B cell (primary cell): ENCODE data around the gene SNED1. TPM values are rescaled to one million over a fixed set of nuclear protein-coding genes. Genes with fewer than 3 reads are reported as not detected.

Source experiments
- ATAC-seq: fragments of 200-7000 bp; cut with Tn5 transposase; one replicate; pipeline ENCODE4 v1.10.0; 2021; ENCODE audit warnings: low read depth, mild to moderate bottlenecking, moderate number of reproducible peaks, moderate library complexity
- CTCF ChIA-PET: fragments of 350-600 bp; sonication (Branson Sonifier 250); formaldehyde crosslinking; loops from one replicate; lab custom pipeline; 2021; ENCODE audit warnings: antibody characterized with exemption, inconsistent platforms; lab: Charles Lee
- POLR2A ChIA-PET: fragments of 350-600 bp; sonication (Branson Sonifier 250); formaldehyde crosslinking; loops from one replicate; lab custom pipeline; 2021; ENCODE audit warnings: antibody characterized with exemption; lab: Charles Lee
- DNase-seq: peaks from one replicate; pipeline ENCODE4 v3.0.0; 2013
- H2AFZ ChIP-seq: 2 replicates; pipeline ENCODE4 v1.6.1; 2012; ENCODE audit warnings: mild to moderate bottlenecking, low read depth, low read length; ENCODE audit not compliant: insufficient read depth, poor library complexity, severe bottlenecking
- H3K27ac ChIP-seq, 2 donors: 1 replicate in 1 of 2; 2 replicates in 1 of 2; pipeline ENCODE4 v1.5.1; 2012 to 2013; ENCODE audit warnings: low read length in 2 of 2, mild to moderate bottlenecking in 2 of 2, moderate library complexity in 1 of 2
- H3K27me3 ChIP-seq, 4 experiments: fragments of 200-600 bp in 1 of 4; sonication (generic) in 1 of 4; replicated peaks in 1 of 4; 1 replicate in 2 of 4; 2 replicates in 2 of 4; pipeline versions ENCODE4 v1.6.1 to v1.7.0; 2013 to 2016; ENCODE audit warnings: low read length in 3 of 4, mild to moderate bottlenecking in 2 of 4, mixed read lengths in 1 of 4, moderate library complexity in 1 of 4; ENCODE audit not compliant: insufficient read depth in 4 of 4, control insufficient read depth in 3 of 4; ENCODE audit errors: control extremely low read depth in 1 of 4
- H3K36me3 ChIP-seq, 2 experiments: replicated peaks in 1 of 2; 1 replicate in 1 of 2; 2 replicates in 1 of 2; pipeline versions ENCODE4 v1.6.1 to v1.7.1; 2013; ENCODE audit warnings: low read length in 1 of 2; ENCODE audit not compliant: insufficient read depth in 2 of 2, control insufficient read depth in 1 of 2; ENCODE audit errors: control extremely low read depth in 1 of 2, extremely low read depth in 1 of 2
- H3K4me1 ChIP-seq, 2 donors: fragments of 200-600 bp in 1 of 2; sonication (generic) in 1 of 2; 1 replicate in 1 of 2; 2 replicates in 1 of 2; pipeline versions ENCODE4 v1.5.1 to v1.6.1; 2013 to 2017; ENCODE audit warnings: low read length in 2 of 2; ENCODE audit not compliant: control insufficient read depth in 2 of 2, insufficient read depth in 2 of 2
- H3K4me2 ChIP-seq: replicated peaks from 2 replicates; pipeline ENCODE3; 2012; ENCODE audit warnings: mild to moderate bottlenecking, low read depth, low read length; ENCODE audit not compliant: poor library complexity, severe bottlenecking
- H3K4me3 ChIP-seq, 5 experiments: fragments of 200-600 bp in 1 of 5; sonication (generic) in 1 of 5; 1 replicate in 3 of 5; 2 replicates in 2 of 5; pipeline versions ENCODE4 v1.5.1 to v1.7.0; 2011 to 2016; ENCODE audit warnings: low read length in 4 of 5, mild to moderate bottlenecking in 4 of 5, low read depth in 2 of 5, control low read depth in 1 of 5, moderate library complexity in 1 of 5; ENCODE audit not compliant: insufficient read depth in 1 of 5; ENCODE audit errors: control extremely low read depth in 1 of 5, extremely low read depth in 1 of 5
- H3K79me2 ChIP-seq: fragments of 200-600 bp; sonication (generic); one replicate; pipeline ENCODE4 v1.6.0; 2016; ENCODE audit warnings: low read length; ENCODE audit not compliant: control insufficient read depth, insufficient read depth
- H3K9ac ChIP-seq: fragments of 200-600 bp; sonication (generic); 2 replicates; pipeline ENCODE4 v1.6.1; 2017; ENCODE audit warnings: mild to moderate bottlenecking, low read length, moderate library complexity
- H3K9me3 ChIP-seq, 3 donors: one replicate each; pipeline versions ENCODE4 v1.6.1 to v1.7.1; 2013; ENCODE audit warnings: low read length in 2 of 3; ENCODE audit not compliant: control insufficient read depth in 2 of 3, insufficient read depth in 1 of 3; ENCODE audit errors: control extremely low read depth in 1 of 3
- H4K20me1 ChIP-seq: 2 replicates; pipeline ENCODE4 v1.6.0; 2012; ENCODE audit warnings: mild to moderate bottlenecking, low read length; ENCODE audit not compliant: insufficient read depth, control insufficient read depth, poor library complexity, severe bottlenecking
- H3K27ac Mint-ChIP-seq: one replicate; pipeline ENCODE4 v1.8.0; 2021; ENCODE audit warnings: mixed read lengths
- H3K27me3 Mint-ChIP-seq: one replicate; pipeline ENCODE4 v1.8.0; 2021; ENCODE audit warnings: mixed read lengths
- H3K4me1 Mint-ChIP-seq: one replicate; pipeline ENCODE4 v1.8.0; 2021; ENCODE audit warnings: mixed read lengths
- H3K4me3 Mint-ChIP-seq: one replicate; pipeline ENCODE4 v1.8.0; 2021; ENCODE audit warnings: mixed read lengths
- H3K9me3 Mint-ChIP-seq: one replicate; pipeline ENCODE4 v1.8.0; 2022; ENCODE audit warnings: mixed read lengths; ENCODE audit not compliant: insufficient read depth
- EZH2 ChIP-seq: IDR thresholded peaks from 2 replicates; pipeline ENCODE4 v1.6.1; 2012; ENCODE audit warnings: borderline replicate concordance, low read depth, mild to moderate bottlenecking, moderate library complexity, low read length; ENCODE audit not compliant: insufficient read depth, poor library complexity, severe bottlenecking
- WGBS: methylation state at CpG from one replicate; pipeline ENCODE4 v1.1.5; 2013; ENCODE audit warnings: missing lambda C conversion rate; ENCODE audit not compliant: insufficient coverage; 5-methylcytosine and 5-hydroxymethylcytosine counted together
- intact Hi-C: fragments of 100-400 bp; cut with micrococcal nuclease; formaldehyde crosslinking; loops from one replicate; pipeline ENCODE4 v1.10.0; 2022
- polyA plus RNA-seq: library from polyadenylated mRNA; depleted of rRNA; stranded (reverse); fragments of >200 nt; gene quantifications from 2 replicates; pipeline ENCODE4 v1.2.3, GENCODE V29; 2012
- total RNA-seq, 2 donors: library from RNA; stranded (reverse); fragments of 120-200 nt in 1 of 2; gene quantifications; 1 replicate in 1 of 2; 2 replicates in 1 of 2; pipeline versions ENCODE4 v1.2.3 to v1.2.4, GENCODE V29; 2013 to 2022
- TF ChIP-seq, protein P1 (sequence below): fragments of 200-600 bp; IDR thresholded peaks from one replicate; pipeline ENCODE4 v1.8.0; 2022; ENCODE audit warnings: antibody characterized with exemption, mild to moderate bottlenecking

Gene SNED1
- total and polyA plus RNA-seq, 2 donors (not counting 1 experiment from before 2014, with no cell fraction given): 25.5 to 336 TPM

DNA sequence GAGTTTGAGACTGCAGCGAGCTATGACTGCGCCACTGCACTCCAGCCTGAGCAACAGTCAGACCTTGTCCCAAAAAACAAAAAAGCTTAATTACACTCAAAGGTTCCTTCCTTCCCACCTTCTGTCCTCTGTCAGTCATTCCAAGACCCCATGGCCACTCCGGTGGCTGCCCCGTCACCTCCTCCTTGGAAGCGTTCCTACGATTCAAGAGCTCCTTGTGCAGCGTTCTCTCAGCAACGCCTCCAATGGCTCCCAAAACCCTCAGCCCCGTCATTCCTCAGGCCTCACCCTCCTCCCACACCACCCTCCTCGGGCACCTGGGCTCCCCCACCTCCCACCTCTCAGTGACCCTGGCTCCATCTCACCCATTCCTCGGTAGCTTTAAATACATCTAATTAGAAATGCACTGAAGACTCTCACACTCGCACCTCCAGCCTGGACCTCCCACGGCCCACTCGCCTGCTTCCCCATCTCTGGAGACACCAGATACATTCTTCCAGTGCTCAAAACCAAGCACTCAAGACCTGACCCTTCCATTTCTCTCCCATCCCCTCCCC, 142.9 kb downstream of the SNED1 start:
- H3K27ac ChIP-seq: no peak overlapping the region
- TF ChIP-seq, protein P1, sequence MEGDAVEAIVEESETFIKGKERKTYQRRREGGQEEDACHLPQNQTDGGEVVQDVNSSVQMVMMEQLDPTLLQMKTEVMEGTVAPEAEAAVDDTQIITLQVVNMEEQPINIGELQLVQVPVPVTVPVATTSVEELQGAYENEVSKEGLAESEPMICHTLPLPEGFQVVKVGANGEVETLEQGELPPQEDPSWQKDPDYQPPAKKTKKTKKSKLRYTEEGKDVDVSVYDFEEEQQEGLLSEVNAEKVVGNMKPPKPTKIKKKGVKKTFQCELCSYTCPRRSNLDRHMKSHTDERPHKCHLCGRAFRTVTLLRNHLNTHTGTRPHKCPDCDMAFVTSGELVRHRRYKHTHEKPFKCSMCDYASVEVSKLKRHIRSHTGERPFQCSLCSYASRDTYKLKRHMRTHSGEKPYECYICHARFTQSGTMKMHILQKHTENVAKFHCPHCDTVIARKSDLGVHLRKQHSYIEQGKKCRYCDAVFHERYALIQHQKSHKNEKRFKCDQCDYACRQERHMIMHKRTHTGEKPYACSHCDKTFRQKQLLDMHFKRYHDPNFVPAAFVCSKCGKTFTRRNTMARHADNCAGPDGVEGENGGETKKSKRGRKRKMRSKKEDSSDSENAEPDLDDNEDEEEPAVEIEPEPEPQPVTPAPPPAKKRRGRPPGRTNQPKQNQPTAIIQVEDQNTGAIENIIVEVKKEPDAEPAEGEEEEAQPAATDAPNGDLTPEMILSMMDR: no peak
- TF ChIP-seq EZH2: no peak
- peaks cover 0 to 30% of the 10 kb centered on the region in 2 experiments for H3K36me3 ChIP-seq
- Mint-ChIP-seq H3K9me3 (no peaks in the 10 kb centered on the region), H3K27me3 (no peaks in the 10 kb centered on the region), H3K27ac (no peak overlapping the region), H3K4me3 (no peak overlapping the region), H3K4me1 (peaks cover 2% of the 10 kb centered on the region)
- H3K4me3 ChIP-seq: no peak overlapping the region
- ATAC-seq (no peak), DNase-seq (no peak)
- H4K20me1 ChIP-seq: no peaks in the 10 kb centered on the region
- no peaks in the 10 kb centered on the region for H3K4me1 ChIP-seq
- H3K4me2 ChIP-seq: no peak overlapping the region
- H3K79me2 ChIP-seq: peaks cover 35% of the 10 kb centered on the region
- 96% methylated on average over 13 of the region's 14 CpGs for WGBS
- H2AFZ ChIP-seq: no peak overlapping the region
- H3K9ac ChIP-seq: no peak overlapping the region
- no peaks in the 10 kb centered on the region for H3K27me3 ChIP-seq
- H3K9me3 ChIP-seq: no peaks in the 10 kb centered on the region
- intact Hi-C loops: no loop called here
- ChIA-PET POLR2A (no interaction called here), CTCF (no interaction called here)

DNA sequence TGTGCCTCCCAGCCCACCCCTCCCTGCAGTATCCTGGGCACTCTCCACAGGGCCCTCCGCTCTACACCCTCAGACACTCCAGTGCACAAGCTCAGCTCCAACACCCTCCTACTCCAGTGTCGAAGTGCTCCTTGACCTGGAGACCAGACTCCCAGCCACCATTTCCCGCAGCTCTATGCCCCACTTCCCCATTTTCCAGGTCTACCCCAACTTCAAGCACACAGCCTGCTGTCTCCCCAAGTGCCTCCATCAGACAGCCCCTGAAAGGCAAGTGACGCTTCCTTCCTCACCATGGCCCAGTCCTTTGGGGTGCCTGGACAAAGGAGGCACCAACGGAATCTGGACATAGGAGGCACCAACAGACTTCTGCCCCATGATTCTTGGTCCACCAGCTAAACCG, 143.6 kb downstream of the SNED1 start:
- intact Hi-C loops: no loop called here
- TF ChIP-seq EZH2: no peak
- TF ChIP-seq, protein P1: no peak
- CTCF ChIA-PET: no interaction called here
- Mint-ChIP-seq H3K9me3 (no peaks in the 10 kb centered on the region), H3K4me1 (peaks cover 4% of the 10 kb centered on the region), H3K27me3 (no peaks in the 10 kb centered on the region), H3K4me3 (no peak overlapping the region), H3K27ac (no peak overlapping the region)
- Histone ChIP-seq H3K4me3 (no peak overlapping the region), H2AFZ (no peak overlapping the region), H3K4me2 (no peak overlapping the region), H3K9me3 (no peaks in the 10 kb centered on the region), H4K20me1 (no peaks in the 10 kb centered on the region), H3K79me2 (peaks cover 35% of the 10 kb centered on the region), H3K9ac (no peak overlapping the region), H3K4me1 (no peaks in the 10 kb centered on the region), H3K27ac (no peak overlapping the region), H3K27me3 (no peaks in the 10 kb centered on the region), H3K36me3 (peaks cover 0 to 27% of the 10 kb centered on the region in 2 experiments)
- WGBS: 93% methylated on average over 5 of the region's 6 CpGs
- ATAC-seq (no peak), DNase-seq (no peak)
- POLR2A ChIA-PET: interaction anchor here (0.6 kb wide), 1 partner anchor 56 kb away, joined by 3 read pairs; no protein-coding TSS in a partner anchor
